ENCODE data around the gene PRXL2B. TPM values are rescaled to one million over a fixed set of nuclear protein-coding genes. Genes with fewer than 3 reads are reported as not detected.

The PRXL2B gene
- total RNA-seq, 2 experiments from 2014 or later = 35.6 to 40.6 TPM

GRCh38 chr1:2631136-2632050 lies 44.8 kb downstream of the PRXL2B start:
- Mint-ChIP-seq H3K27ac (no peak overlapping the region), H3K9me3 (ENCODE audit: insufficient read depth) (peaks cover 6% of the 10 kb centered on the region), H3K27me3 (ENCODE audit: low read depth) (peaks cover 31% of the 10 kb centered on the region), H3K4me1 (ENCODE audit: low read depth) (no peaks in the 10 kb centered on the region), H3K4me3 (no peak overlapping the region), H3K36me3 (ENCODE audit: low read depth) (peaks cover 2% of the 10 kb centered on the region)
- ChIA-PET CTCF (no interaction called here), POLR2A (no interaction called here)
- ATAC-seq (no peak), DNase-seq (no peak)

DNA sequence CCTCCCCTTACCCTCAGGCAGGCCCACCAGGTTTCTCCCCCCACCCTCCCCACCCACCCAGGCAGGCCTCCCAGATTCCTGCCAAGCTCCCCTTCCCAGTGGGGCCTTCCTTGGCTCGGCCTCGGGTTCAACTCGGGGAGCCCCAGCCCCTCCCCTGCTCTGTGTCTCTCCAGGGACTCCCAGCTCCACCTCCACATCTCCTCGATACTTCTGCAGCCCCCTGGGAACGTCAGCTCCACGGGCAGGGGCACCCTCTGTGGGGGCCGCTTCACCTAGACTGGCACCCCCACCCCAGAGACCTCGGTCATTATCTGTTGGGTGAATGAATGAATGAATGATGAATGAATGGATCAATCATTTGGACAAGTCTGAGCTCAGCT lies 45.5 kb downstream of the PRXL2B start:
- H3K9me3 Mint-ChIP-seq (ENCODE audit: insufficient read depth) = peaks cover 11% of the 10 kb centered on the region
- peaks cover 4% of the 10 kb centered on the region for H3K36me3 Mint-ChIP-seq (ENCODE audit: low read depth)
- ChIA-PET POLR2A (no interaction called here), CTCF (no interaction called here)
- no peak overlapping the region for H3K4me3 Mint-ChIP-seq
- ATAC-seq (no peak), DNase-seq (no peak)
- no peaks in the 10 kb centered on the region for H3K4me1 Mint-ChIP-seq (ENCODE audit: low read depth)
- H3K27ac Mint-ChIP-seq = no peak overlapping the region
- peaks cover 26% of the 10 kb centered on the region for H3K27me3 Mint-ChIP-seq (ENCODE audit: low read depth)

GRCh38 chr1:2632561-2633361 lies 46.2 kb downstream of the PRXL2B start, which contains the start of gene MMEL1:
Gene MMEL1, minus strand, starts transcription at chr1:2633016. Its CDS starts 3,532 bp downstream, at chr1:2629484.
- Mint-ChIP-seq H3K27ac (no peak within 1 kb of the TSS), H3K36me3 (ENCODE audit: low read depth) (peaks cover 4% of the 10 kb centered on the region), H3K27me3 (ENCODE audit: low read depth) (peaks cover 20% of the 10 kb centered on the region), H3K4me1 (ENCODE audit: low read depth) (no peaks in the 10 kb centered on the region), H3K9me3 (ENCODE audit: insufficient read depth) (peaks cover 14% of the 10 kb centered on the region), H3K4me3 (no peak within 1 kb of the TSS)
- ChIA-PET POLR2A (no interaction called here), CTCF (no interaction called here)
- no peak for ATAC-seq
- no peak for DNase-seq

DNA sequence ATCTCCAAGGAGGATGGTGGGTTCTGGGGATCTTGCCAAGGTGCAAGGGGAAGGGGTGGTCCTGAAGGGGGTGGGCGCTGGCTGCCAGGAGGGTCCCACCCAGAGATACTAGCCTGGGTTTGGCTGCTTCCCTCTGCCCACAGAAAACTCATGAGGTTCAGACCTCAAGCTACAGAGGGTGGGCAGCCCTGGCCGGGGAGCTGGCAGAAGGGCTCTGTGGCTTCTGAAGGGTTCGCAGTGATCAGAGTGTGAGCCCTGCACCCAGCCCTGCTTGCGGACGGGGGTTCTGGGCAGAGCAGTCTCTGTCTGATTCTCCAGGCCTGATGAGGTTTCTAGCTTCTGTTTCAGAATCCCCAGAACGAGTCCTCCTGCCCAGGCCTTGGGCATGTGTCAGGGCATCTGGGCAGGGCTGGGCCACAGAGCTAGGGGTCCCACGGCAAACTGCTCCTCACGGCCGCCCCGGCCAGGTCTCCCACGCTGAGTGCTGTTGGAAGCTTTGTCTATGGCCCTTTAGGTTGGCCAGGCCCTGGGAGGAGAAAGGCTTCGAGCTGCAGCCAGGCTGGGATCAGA lies 46.9 kb downstream of the PRXL2B start:
- CTCF ChIA-PET = no interaction called here
- ATAC-seq (no peak), DNase-seq (no peak)
- peaks cover 15% of the 10 kb centered on the region for H3K27me3 Mint-ChIP-seq (ENCODE audit: low read depth)
- H3K27ac Mint-ChIP-seq = no peak overlapping the region
- H3K4me1 Mint-ChIP-seq (ENCODE audit: low read depth) = no peaks in the 10 kb centered on the region
- no peak overlapping the region for H3K4me3 Mint-ChIP-seq
- peaks cover 14% of the 10 kb centered on the region for H3K9me3 Mint-ChIP-seq (ENCODE audit: insufficient read depth)
- peaks cover 4% of the 10 kb centered on the region for H3K36me3 Mint-ChIP-seq (ENCODE audit: low read depth)
- POLR2A ChIA-PET = no interaction called here

GRCh38 chr1:2633936-2634491 lies 47.4 kb downstream of the PRXL2B start:
- Mint-ChIP-seq H3K4me1 (ENCODE audit: low read depth) (no peaks in the 10 kb centered on the region), H3K27ac (no peak overlapping the region), H3K36me3 (ENCODE audit: low read depth) (peaks cover 4% of the 10 kb centered on the region), H3K27me3 (ENCODE audit: low read depth) (peaks cover 15% of the 10 kb centered on the region), H3K4me3 (no peak overlapping the region), H3K9me3 (ENCODE audit: insufficient read depth) (peaks cover 14% of the 10 kb centered on the region)
- ATAC-seq (no peak), DNase-seq (no peak)
- POLR2A ChIA-PET = no interaction called here
- CTCF ChIA-PET = no interaction called here

DNA sequence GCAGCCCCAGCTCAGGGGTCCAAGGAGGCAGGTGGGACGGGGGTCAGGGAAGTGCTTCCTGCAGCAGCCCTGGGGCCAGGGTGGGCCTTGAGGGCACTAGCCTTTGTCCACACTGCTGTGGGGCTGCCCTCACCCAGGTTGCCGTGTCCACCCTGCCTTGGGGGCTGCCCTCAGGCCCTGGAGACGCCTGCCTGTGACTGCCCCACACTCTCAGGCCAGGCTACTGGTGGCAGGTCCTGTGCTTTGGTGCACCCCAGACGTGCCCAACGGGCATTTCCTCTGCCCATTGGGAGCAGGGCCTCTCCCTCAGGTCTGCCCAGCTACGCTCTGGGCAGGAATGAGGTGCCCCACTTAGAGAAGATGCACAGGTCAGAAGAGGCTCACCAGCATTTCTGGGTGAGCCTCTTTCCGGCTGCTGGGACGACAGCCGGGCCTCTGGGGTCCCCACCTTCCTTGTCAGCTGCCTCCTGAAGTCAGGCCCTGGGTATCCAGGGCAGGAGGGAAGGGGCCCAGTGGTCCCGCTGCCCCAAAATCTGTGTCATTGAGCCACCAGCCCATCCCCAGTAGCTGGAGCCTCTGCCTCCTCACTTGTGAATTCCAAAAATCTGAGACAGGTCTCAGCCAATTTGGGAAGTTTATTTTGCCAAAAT lies 48.9 kb downstream of the PRXL2B start:
- Mint-ChIP-seq H3K27ac (no peak overlapping the region), H3K36me3 (ENCODE audit: low read depth) (peaks cover 4% of the 10 kb centered on the region), H3K4me3 (no peak overlapping the region), H3K9me3 (ENCODE audit: insufficient read depth) (peaks cover 14% of the 10 kb centered on the region), H3K4me1 (ENCODE audit: low read depth) (no peaks in the 10 kb centered on the region), H3K27me3 (ENCODE audit: low read depth) (peaks cover 4% of the 10 kb centered on the region)
- ATAC-seq = no peak
- DNase-seq = no peak
- ChIA-PET CTCF (no interaction called here), POLR2A (no interaction called here)

DNA sequence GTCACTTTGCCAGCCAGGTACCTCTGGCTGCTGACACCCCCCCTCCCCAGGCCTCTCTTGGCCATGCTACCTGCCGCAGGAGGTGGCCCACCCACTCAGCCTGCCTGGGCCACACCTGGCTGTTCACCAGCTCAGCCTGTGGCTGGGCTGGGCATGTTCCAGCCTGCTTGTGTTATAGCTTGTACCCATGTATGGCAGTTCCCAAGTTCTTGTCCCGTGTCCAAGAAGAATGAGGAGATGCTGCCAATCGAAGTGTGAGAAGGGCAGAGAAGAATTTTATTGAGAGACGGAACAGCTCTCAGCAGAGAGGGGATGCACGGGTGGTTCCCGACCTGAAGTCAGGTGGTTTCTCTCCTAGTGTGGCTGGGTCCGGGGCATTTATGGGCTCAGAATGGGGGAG lies 50.2 kb downstream of the PRXL2B start:
- no peak overlapping the region for H3K27ac Mint-ChIP-seq
- ChIA-PET POLR2A (no interaction called here), CTCF (no interaction called here)
- peaks cover 4% of the 10 kb centered on the region for H3K36me3 Mint-ChIP-seq (ENCODE audit: low read depth)
- no peaks in the 10 kb centered on the region for H3K4me1 Mint-ChIP-seq (ENCODE audit: low read depth)
- H3K9me3 Mint-ChIP-seq (ENCODE audit: insufficient read depth) = peaks cover 14% of the 10 kb centered on the region
- ATAC-seq (no peak), DNase-seq (no peak)
- H3K27me3 Mint-ChIP-seq (ENCODE audit: low read depth) = no peaks in the 10 kb centered on the region
- H3K4me3 Mint-ChIP-seq = no peak overlapping the region

- ATAC-seq = no peak
- Mint-ChIP-seq H3K9me3 (ENCODE audit: insufficient read depth) (peaks cover 14% of the 10 kb centered on the region), H3K27me3 (ENCODE audit: low read depth) (no peaks in the 10 kb centered on the region), H3K4me3 (no peak overlapping the region), H3K27ac (no peak overlapping the region), H3K4me1 (ENCODE audit: low read depth) (peaks cover 4% of the 10 kb centered on the region), H3K36me3 (ENCODE audit: low read depth) (peaks cover 4% of the 10 kb centered on the region)
- POLR2A ChIA-PET = no interaction called here
- CTCF ChIA-PET = interaction anchor here (1.2 kb wide), 1 partner anchor 113 kb away, joined by 3 read pairs; no protein-coding TSS in a partner anchor
- no peak for DNase-seq
Observed at GRCh38 chr1:2637442-2638145, 51.0 kb downstream of the PRXL2B start.

DNA sequence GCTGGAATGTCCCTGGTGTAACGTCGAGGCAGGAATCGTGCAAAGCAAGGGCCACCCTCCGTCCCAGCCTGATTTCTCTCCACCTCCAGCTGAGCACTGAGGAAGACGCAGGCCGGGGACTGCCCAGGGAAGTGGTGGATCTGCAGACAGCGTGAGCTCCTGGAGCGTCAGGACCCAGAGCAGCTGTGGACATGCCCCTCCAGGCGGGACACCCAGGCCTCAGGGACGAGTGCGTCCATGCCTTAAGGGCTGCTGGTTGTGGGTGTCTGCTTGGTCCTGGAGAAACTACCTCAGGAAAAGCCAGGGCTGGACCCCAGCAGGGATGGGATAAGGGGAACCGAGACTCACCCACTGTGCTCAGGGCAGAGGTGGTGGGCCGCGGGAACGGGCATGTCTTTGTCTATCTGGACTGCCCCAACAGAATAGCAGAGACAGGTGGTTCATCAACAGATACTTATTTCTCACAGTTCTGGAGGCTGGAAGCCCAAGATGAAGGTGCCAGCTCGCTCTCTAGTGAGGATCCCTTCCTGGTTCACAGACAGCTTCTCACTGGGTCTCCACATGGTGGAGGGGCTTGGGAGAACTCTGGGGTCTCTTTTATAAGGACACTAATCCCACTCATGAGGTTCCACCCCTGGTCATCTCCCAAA lies 52.0 kb downstream of the PRXL2B start:
- ChIA-PET CTCF (interaction anchor here (1.2 kb wide), 1 partner anchor 114 kb away, joined by 3 read pairs; no protein-coding TSS in a partner anchor), POLR2A (no interaction called here)
- ATAC-seq = no peak
- H3K4me1 Mint-ChIP-seq (ENCODE audit: low read depth) = peaks cover 9% of the 10 kb centered on the region
- peaks cover 4% of the 10 kb centered on the region for H3K36me3 Mint-ChIP-seq (ENCODE audit: low read depth)
- DNase-seq = no peak
- no peak overlapping the region for H3K27ac Mint-ChIP-seq
- no peak overlapping the region for H3K4me3 Mint-ChIP-seq
- no peaks in the 10 kb centered on the region for H3K27me3 Mint-ChIP-seq (ENCODE audit: low read depth)
- H3K9me3 Mint-ChIP-seq (ENCODE audit: insufficient read depth) = peaks cover 14% of the 10 kb centered on the region

DNA sequence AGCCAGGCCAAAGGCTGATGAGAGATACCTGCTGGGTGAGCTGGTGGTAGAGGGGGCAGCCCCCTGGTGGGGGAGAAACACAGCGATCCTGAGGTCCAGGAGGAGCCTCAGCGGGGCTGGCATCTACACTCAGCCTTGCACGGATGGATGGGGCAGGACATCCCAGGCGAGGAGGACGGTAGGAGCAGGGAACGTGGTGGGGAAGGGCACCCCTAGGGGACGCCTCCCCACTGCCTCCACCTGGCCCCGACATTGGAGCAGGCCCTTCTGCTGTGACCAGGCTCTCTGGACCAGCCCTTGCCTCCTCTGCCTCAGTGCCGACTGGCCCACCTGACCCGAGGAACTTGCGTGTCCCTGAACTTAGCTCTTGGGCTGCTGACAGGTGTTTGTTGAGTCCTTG lies 52.6 kb downstream of the PRXL2B start:
- ChIA-PET POLR2A (no interaction called here), CTCF (interaction anchor here (1.2 kb wide), 1 partner anchor 115 kb away, joined by 3 read pairs; no protein-coding TSS in a partner anchor)
- Mint-ChIP-seq H3K27me3 (ENCODE audit: low read depth) (no peaks in the 10 kb centered on the region), H3K27ac (no peak overlapping the region), H3K36me3 (ENCODE audit: low read depth) (peaks cover 4% of the 10 kb centered on the region), H3K4me1 (ENCODE audit: low read depth) (peaks cover 13% of the 10 kb centered on the region), H3K9me3 (ENCODE audit: insufficient read depth) (peaks cover 14% of the 10 kb centered on the region), H3K4me3 (no peak overlapping the region)
- DNase-seq (no peak), ATAC-seq (no peak)

All from activated CD8-positive, alpha-beta T cell treated with anti-CD3 and anti-CD28 coated beads, Interleukin-2, amount 10 ng/mL, durations not matched to agents 7 days and 5 days (primary cell).